Left lung (tissue), 10 donors: ENCODE measurements around the gene TMEM150C. TPM values are rescaled to one million over a fixed set of nuclear protein-coding genes. Genes with fewer than 3 reads are reported as not detected.

Experiments
- ATAC-seq: fragments of 200-7000 bp; cut with Tn5 transposase; one replicate; pipeline ENCODE4 v1.9.1; 2020; ENCODE audit warnings: moderate library complexity
- DNase-seq, 4 donors: peaks; one replicate each; pipeline ENCODE4 v3.0.0-alpha.2; 2013 to 2020
- H3K27ac ChIP-seq, 2 donors: fragments of 200-600 bp; sonication (generic) in 1 of 2; one replicate each; pipeline versions ENCODE4 v1.5.0 to v1.8.0; 2020 to 2021
- H3K27me3 ChIP-seq, 2 donors: fragments of 200-600 bp; sonication (generic) in 1 of 2; one replicate each; pipeline versions ENCODE4 v1.5.0 to v1.8.0; 2020 to 2021
- H3K36me3 ChIP-seq, 2 donors: fragments of 200-600 bp; sonication (generic) in 1 of 2; one replicate each; pipeline versions ENCODE4 v1.5.0 to v1.8.0; 2020 to 2021
- H3K4me1 ChIP-seq, 2 donors: fragments of 200-600 bp; one replicate each; pipeline ENCODE4 v1.8.0; 2021
- H3K4me3 ChIP-seq, 2 donors: fragments of 200-600 bp; sonication (generic) in 1 of 2; one replicate each; pipeline versions ENCODE4 v1.5.0 to v1.8.0; 2020 to 2021; ENCODE audit warnings: mild to moderate bottlenecking in 1 of 2
- H3K9me3 ChIP-seq, 2 donors: fragments of 200-600 bp; sonication (generic) in 1 of 2; one replicate each; pipeline versions ENCODE4 v1.5.0 to v1.8.0; 2020 to 2021
- intact Hi-C, 2 donors: fragments of 100-400 bp; cut with DNase I; formaldehyde crosslinking; loops; one replicate each; pipeline versions ENCODE4 v1.11.2 to v1.14.2; 2022
- polyA plus RNA-seq, 6 donors: library from polyadenylated mRNA; unstranded; fragments of 120-200 nt; gene quantifications; one replicate each; pipeline ENCODE4 v1.2.1, GENCODE V29; 2013; ENCODE audit not compliant: insufficient read length in 6 of 6
- total RNA-seq, 2 donors: library from RNA; stranded (reverse); fragmentation: NEBNext Ultra II Directional; extraction: Animal tissue kit (Norgen Biotek cat#: 25700); gene quantifications; one replicate each; pipeline ENCODE4 v1.2.1, GENCODE V29; 2021
- TF ChIP-seq, protein P1 (sequence below), 2 donors: fragments of 200-600 bp; sonication (generic) in 1 of 2; IDR thresholded peaks; one replicate each; pipeline versions ENCODE4 v1.5.0 to v1.8.0; 2021; ENCODE audit warnings: antibody characterized with exemption in 2 of 2
- donor health status: DM: no; HTN: yes; CAD: no.
- donor health status: DM: no; HTN: no; CAD: no.

Gene TMEM150C
- total and polyA plus RNA-seq, 8 donors: 4.3 to 18.9 (median 16.0) TPM

DNA sequence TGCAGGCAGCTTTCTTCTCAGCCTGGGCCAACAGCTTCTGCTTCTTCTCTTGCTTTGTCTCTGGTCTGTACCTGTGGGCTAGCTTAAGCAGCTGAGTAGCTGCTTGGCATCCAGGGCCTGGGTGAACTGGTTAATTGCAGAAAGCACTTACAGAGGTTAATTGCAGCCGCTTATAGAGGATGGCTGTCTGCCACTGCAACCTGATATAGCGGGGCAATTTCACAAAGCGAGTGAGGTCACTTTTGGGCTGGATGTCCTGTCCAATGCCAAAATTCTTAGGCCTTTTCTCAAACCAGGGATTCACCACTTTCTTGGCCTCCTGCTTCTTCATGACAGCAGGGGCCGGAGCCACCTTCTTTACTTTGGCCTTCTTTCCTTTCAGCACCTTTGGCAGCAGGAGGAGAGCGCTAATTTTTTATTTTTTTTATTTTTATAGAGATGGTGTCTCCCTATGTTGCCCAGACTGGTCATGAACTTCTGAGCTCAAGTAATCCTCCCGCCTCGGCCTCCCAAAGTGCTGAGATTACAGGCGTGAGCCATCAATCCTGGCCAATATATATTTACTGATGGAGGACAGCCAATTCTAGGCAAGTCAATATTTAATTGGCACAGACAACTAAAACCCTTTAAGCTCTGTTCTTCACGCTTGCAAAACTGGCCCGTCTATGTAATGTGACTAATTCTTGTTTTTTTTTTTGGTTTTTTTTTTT, 70.4 kb downstream of the TMEM150C start:
- intact Hi-C loops: no loop called here
- no peak for DNase-seq

DNA sequence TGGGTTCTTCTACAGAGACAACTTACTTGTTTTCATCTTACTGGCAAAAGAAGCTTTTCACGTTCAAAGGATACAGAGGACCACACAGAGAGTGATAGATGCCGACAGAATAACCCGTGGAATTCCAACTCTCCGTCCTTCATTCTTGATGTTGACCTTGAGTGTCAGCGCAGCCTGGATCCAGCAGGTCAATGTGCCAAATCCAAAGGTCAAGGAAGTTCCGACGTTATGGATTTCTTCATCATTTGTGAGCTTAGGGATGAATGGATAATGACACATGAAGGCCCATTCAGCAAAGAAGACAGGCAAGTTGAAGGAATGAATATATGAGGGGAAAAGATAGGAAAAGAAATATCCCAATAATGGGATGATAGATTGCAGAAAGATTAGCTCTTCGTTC, 71.8 kb downstream of the TMEM150C start:
- no peak overlapping the region for H3K4me3 ChIP-seq
- H3K4me1 ChIP-seq: no peaks in the 10 kb centered on the region
- intact Hi-C loops: no loop called here
- ATAC-seq (no peak), DNase-seq (no peak)
- no peaks in the 10 kb centered on the region for H3K36me3 ChIP-seq
- no peak overlapping the region for H3K27ac ChIP-seq
- H3K27me3 ChIP-seq: no peaks in the 10 kb centered on the region
- TF ChIP-seq, protein P1, sequence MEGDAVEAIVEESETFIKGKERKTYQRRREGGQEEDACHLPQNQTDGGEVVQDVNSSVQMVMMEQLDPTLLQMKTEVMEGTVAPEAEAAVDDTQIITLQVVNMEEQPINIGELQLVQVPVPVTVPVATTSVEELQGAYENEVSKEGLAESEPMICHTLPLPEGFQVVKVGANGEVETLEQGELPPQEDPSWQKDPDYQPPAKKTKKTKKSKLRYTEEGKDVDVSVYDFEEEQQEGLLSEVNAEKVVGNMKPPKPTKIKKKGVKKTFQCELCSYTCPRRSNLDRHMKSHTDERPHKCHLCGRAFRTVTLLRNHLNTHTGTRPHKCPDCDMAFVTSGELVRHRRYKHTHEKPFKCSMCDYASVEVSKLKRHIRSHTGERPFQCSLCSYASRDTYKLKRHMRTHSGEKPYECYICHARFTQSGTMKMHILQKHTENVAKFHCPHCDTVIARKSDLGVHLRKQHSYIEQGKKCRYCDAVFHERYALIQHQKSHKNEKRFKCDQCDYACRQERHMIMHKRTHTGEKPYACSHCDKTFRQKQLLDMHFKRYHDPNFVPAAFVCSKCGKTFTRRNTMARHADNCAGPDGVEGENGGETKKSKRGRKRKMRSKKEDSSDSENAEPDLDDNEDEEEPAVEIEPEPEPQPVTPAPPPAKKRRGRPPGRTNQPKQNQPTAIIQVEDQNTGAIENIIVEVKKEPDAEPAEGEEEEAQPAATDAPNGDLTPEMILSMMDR (IDR thresholded peaks at IDR 0.05): no peak
- no peaks in the 10 kb centered on the region for H3K9me3 ChIP-seq

More for the DNA sequence above, 70.4 kb downstream of the TMEM150C start:
- Histone ChIP-seq H3K4me3 (no peak overlapping the region), H3K9me3 (no peaks in the 10 kb centered on the region), H3K4me1 (no peaks in the 10 kb centered on the region), H3K27me3 (no peaks in the 10 kb centered on the region), H3K27ac (no peak overlapping the region), H3K36me3 (no peaks in the 10 kb centered on the region)
- no peak for ATAC-seq
- TF ChIP-seq, protein P1 (IDR thresholded peaks at IDR 0.05): no peak

GRCh38 chr4:82489076-82489475, 72.7 kb downstream of the TMEM150C start:
- DNase-seq (no peak), ATAC-seq (no peak)
- intact Hi-C loops: no loop called here
- Histone ChIP-seq H3K4me3 (no peak overlapping the region), H3K27me3 (no peaks in the 10 kb centered on the region), H3K4me1 (no peaks in the 10 kb centered on the region), H3K27ac (no peak overlapping the region), H3K9me3 (no peaks in the 10 kb centered on the region), H3K36me3 (no peaks in the 10 kb centered on the region)
- TF ChIP-seq, protein P1 (IDR thresholded peaks at IDR 0.05): no peak

- Histone ChIP-seq H3K4me3 (no peak overlapping the region), H3K27ac (no peak overlapping the region), H3K9me3 (no peaks in the 10 kb centered on the region), H3K27me3 (no peaks in the 10 kb centered on the region), H3K36me3 (no peaks in the 10 kb centered on the region), H3K4me1 (no peaks in the 10 kb centered on the region)
- DNase-seq (no peak), ATAC-seq (no peak)
- TF ChIP-seq, protein P1 (IDR thresholded peaks at IDR 0.05): no peak
- intact Hi-C loops: no loop called here
Observed at GRCh38 chr4:82484996-82485783, 76.6 kb downstream of the TMEM150C start.

DNA sequence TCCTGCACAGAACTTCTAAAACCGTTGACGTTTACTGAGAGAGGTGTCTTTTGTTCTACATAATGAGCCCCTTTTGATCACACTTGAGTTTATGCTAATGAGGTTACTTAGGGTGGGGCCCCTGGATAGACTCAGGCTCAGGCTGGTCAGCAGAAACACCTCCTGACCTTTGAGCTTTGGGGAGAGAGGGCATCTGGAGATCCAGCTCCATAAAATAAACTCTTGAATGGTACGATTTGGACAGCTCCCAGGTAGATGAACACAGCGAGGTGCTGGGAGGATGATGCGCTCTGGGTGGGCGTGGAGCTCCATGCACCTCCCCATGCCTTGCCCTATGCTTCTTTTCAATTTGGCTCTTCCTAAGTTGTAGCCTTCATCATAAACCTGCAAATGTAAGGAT, 79.4 kb downstream of the TMEM150C start:
- intact Hi-C loops: no loop called here
- Histone ChIP-seq H3K27ac (no peak overlapping the region), H3K4me1 (no peaks in the 10 kb centered on the region), H3K4me3 (no peak overlapping the region), H3K27me3 (no peaks in the 10 kb centered on the region), H3K36me3 (no peaks in the 10 kb centered on the region), H3K9me3 (no peaks in the 10 kb centered on the region)
- ATAC-seq: no peak
- TF ChIP-seq, protein P1 (IDR thresholded peaks at IDR 0.05): no peak
- DNase-seq: no peak
